Measurements from ENCODE around the gene DCXR.

- TF ChIP-seq EZH2phosphoT487 (IDR thresholded peaks at IDR 0.05; ENCODE audit: insufficient read depth, low read depth) (no peak), EZH2 (IDR thresholded peaks at IDR 0.05; ENCODE audit: insufficient read depth, poor library complexity, severe bottlenecking) (no peak)
Observed at GRCh38 chr17:82021107-82021899, 16.2 kb downstream of the DCXR start.
